H1 (cell line): ENCODE measurements around the gene ADGRA3. TPM values are rescaled to one million over a fixed set of nuclear protein-coding genes. Genes with fewer than 3 reads are reported as not detected.

Experiments
- CHD1 ChIP-seq: IDR thresholded peaks from 2 replicates; pipeline ENCODE4 v1.6.1; 2012; ENCODE audit warnings: low read depth, low read length, improper control_type of control experiment
- CTBP2 ChIP-seq: IDR thresholded peaks from 2 replicates; pipeline ENCODE4 v1.7.0; 2011; ENCODE audit warnings: borderline replicate concordance, mild to moderate bottlenecking, moderate library complexity, mixed read lengths, low read length; ENCODE audit not compliant: insufficient read depth, insufficient read length
- JUND ChIP-seq: IDR thresholded peaks from 2 replicates; pipeline ENCODE4 v1.6.1; 2011; ENCODE audit warnings: mild to moderate bottlenecking, improper control_type of control experiment, low read length
- KDM1A ChIP-seq: fragments of 200-600, 300-600 bp; sonication (generic); IDR thresholded peaks from 2 replicates; pipeline ENCODE4 v1.7.1; 2016; ENCODE audit warnings: mild to moderate bottlenecking, low read length, borderline replicate concordance
- KDM4A ChIP-seq: IDR thresholded peaks from one replicate; pipeline ENCODE4 v1.7.1; 2012; ENCODE audit warnings: low read depth, mild to moderate bottlenecking, moderate library complexity, low read length, inconsistent platforms; ENCODE audit not compliant: severe bottlenecking
- KDM5A ChIP-seq: fragments of 200-600 bp; IDR thresholded peaks from 2 replicates; pipeline ENCODE4 v1.7.1; 2012; ENCODE audit warnings: mild to moderate bottlenecking, low read length, inconsistent platforms, mixed read lengths
- RAD21 ChIP-seq, 2 experiments: IDR thresholded peaks in 1 of 2; conservative IDR thresholded peaks in 1 of 2; 2 replicates each; pipeline ENCODE4 v1.6.1; 2011; ENCODE audit warnings: low read depth in 2 of 2, low read length in 2 of 2, improper control_type of control experiment in 1 of 2, inconsistent platforms in 1 of 2, mild to moderate bottlenecking in 1 of 2, moderate library complexity in 1 of 2
- RXRA ChIP-seq: IDR thresholded peaks from 2 replicates; pipeline ENCODE4 v1.6.1; 2011; ENCODE audit warnings: low read depth, mild to moderate bottlenecking, low read length, moderate library complexity; ENCODE audit not compliant: insufficient read depth
- TAF7 ChIP-seq: optimal IDR thresholded peaks from 2 replicates; pipeline ENCODE3; 2011; ENCODE audit warnings: low read depth, mild to moderate bottlenecking, inconsistent platforms, low read length, moderate library complexity, borderline replicate concordance
- polyA plus RNA-seq, 7 experiments: library from polyadenylated mRNA; depleted of rRNA in 3 of 7; stranded (reverse) in 5 of 7; unstranded in 2 of 7; fragments of >200 nt in 5 of 7; fragments of 200-250 nt in 2 of 7; gene quantifications; 1 replicate in 5 of 7; 2 replicates in 1 of 7; 4 replicates in 1 of 7; pipeline versions ENCODE4 v1.2.1 to v1.2.3, GENCODE V29; 2011 to 2013; ENCODE audit warnings: missing spikeins in 2 of 7, mixed read lengths in 2 of 7
- total RNA-seq: library from RNA; stranded (reverse); fragmentation: NEBNext Ultra II Directional; extraction: Animal tissue kit (Norgen Biotek cat#: 25700); gene quantifications from 2 replicates; pipeline ENCODE4 v1.2.1, GENCODE V29; 2021

Gene ADGRA3
- total and polyA plus RNA-seq, 2 of the 8 experiments (the other 6 are each of a cell fraction or from before 2014, with no cell fraction given), result 31.5 to 63.0 TPM

DNA sequence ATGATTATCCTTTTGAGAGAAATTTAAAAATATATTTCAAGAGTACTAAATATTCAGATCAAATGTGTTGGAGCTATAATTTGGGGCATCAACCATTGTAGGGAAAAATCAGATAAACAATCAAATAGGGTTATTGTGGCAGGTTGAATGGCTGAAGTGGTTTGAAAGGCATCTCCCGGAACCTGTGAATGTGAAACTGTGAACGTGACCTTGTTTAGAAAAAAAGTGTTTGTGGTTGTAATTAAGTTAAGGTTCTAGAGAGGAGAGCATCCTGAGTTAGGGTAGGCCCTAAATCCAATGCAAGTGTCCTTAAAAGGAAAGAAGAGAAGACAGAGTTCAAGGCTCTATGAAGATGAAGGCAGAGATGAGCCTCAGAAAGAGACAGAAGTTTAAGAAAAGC is 37.4 kb downstream of the ADGRA3 start (continued):
- no peak for TF ChIP-seq JUND
- no peak for TF ChIP-seq CHD1
- no peak for TF ChIP-seq KDM1A
- no peak for TF ChIP-seq KDM5A
- no peak for TF ChIP-seq RAD21 (IDR thresholded peaks at IDR 0.05 in 1 of 2, conservative IDR thresholded peaks at IDR 0.05 in 1 of 2; ENCODE audit: low read depth in 2 of 2, low read length in 2 of 2)
- TF ChIP-seq RXRA, result no peak
- TF ChIP-seq TAF7, result no peak
- no peak for TF ChIP-seq KDM4A
- no peak for TF ChIP-seq CTBP2
